Loucy (cell line): ENCODE measurements around the gene THSD7A.

ENCODE experiments used
- H2AFZ ChIP-seq: fragments of 200-600 bp; sonication (generic); 2 replicates; pipeline ENCODE4 v1.6.0; 2016; ENCODE audit warnings: antibody characterized with exemption, mild to moderate bottlenecking, low read length, moderate library complexity
- H3F3A ChIP-seq: fragments of 200-600 bp; 2 replicates; pipeline ENCODE4 v1.6.0; 2016; ENCODE audit warnings: antibody characterized with exemption, low read depth, mild to moderate bottlenecking
- H3K27me3 ChIP-seq: fragments of 200-600 bp; sonication (generic); 2 replicates; pipeline ENCODE4 v1.6.1; 2014; ENCODE audit warnings: low read length, mild to moderate bottlenecking; ENCODE audit not compliant: insufficient read depth, poor library complexity, severe bottlenecking
- H3K36me3 ChIP-seq: fragments of 200-600 bp; sonication (generic); 2 replicates; pipeline ENCODE4 v1.6.1; 2016; ENCODE audit warnings: low read length; ENCODE audit not compliant: insufficient read depth
- H3K4me1 ChIP-seq: fragments of 200-600 bp; sonication (generic); 2 replicates; pipeline ENCODE4 v1.5.1; 2014; ENCODE audit warnings: low read length, mild to moderate bottlenecking; ENCODE audit not compliant: insufficient read depth, poor library complexity, severe bottlenecking
- H3K4me2 ChIP-seq: fragments of 200-600 bp; sonication (generic); 2 replicates; pipeline ENCODE4 v1.6.0; 2014; ENCODE audit warnings: antibody characterized with exemption, low read length, low read depth, mild to moderate bottlenecking; ENCODE audit not compliant: poor library complexity, severe bottlenecking
- H3K4me3 ChIP-seq: fragments of 200-600 bp; sonication (generic); 2 replicates; pipeline ENCODE4 v1.5.1; 2014; ENCODE audit warnings: low read length, mild to moderate bottlenecking, mixed read lengths; ENCODE audit not compliant: poor library complexity, severe bottlenecking
- H3K79me2 ChIP-seq: fragments of 200-600 bp; sonication (generic); 2 replicates; pipeline ENCODE4 v1.6.1; 2014; ENCODE audit warnings: low read length; ENCODE audit not compliant: insufficient read depth
- H3K9ac ChIP-seq: fragments of 200-600 bp; sonication (generic); 2 replicates; pipeline ENCODE4 v1.6.0; 2014; ENCODE audit warnings: mild to moderate bottlenecking, low read depth, low read length, moderate library complexity; ENCODE audit not compliant: poor library complexity, severe bottlenecking
- H3K9me2 ChIP-seq: fragments of 200-600 bp; sonication (generic); replicated peaks from 2 replicates; pipeline ENCODE4 v1.6.1; 2016; ENCODE audit warnings: low read depth, low read length, mixed read lengths
- H3K9me3 ChIP-seq: fragments of 200-600 bp; sonication (generic); 2 replicates; pipeline ENCODE4 v1.6.1; 2014; ENCODE audit warnings: mild to moderate bottlenecking, antibody characterized with exemption, low read length, low read depth; ENCODE audit not compliant: insufficient read depth
- H4K20me1 ChIP-seq: fragments of 200-600 bp; sonication (generic); 2 replicates; pipeline ENCODE4 v1.6.0; 2014; ENCODE audit warnings: antibody characterized with exemption, low read length, mild to moderate bottlenecking; ENCODE audit not compliant: insufficient read depth, poor library complexity, severe bottlenecking
- CTCF ChIP-seq: fragments of 200-600 bp; sonication (generic); conservative IDR thresholded peaks from 2 replicates; pipeline ENCODE4 v1.5.1; 2014; ENCODE audit warnings: mild to moderate bottlenecking, antibody characterized with exemption, low read length
- EZH2phosphoT487 ChIP-seq: fragments of 200-600 bp; IDR thresholded peaks from 2 replicates; pipeline ENCODE4 v1.6.1; 2018; ENCODE audit warnings: antibody characterized with exemption, mild to moderate bottlenecking, moderate library complexity, borderline replicate concordance

The THSD7A gene

GRCh38 chr7:11831736-11832495 lies at the start of gene THSD7A:
Gene THSD7A, minus strand, starts transcription at chr7:11832198. Its CDS starts 252 bp downstream, at chr7:11831946.
- no peak within 1 kb of the TSS for H3K4me2 ChIP-seq
- no peaks in the 10 kb centered on the region for H3K36me3 ChIP-seq
- peaks cover 7% of the 10 kb centered on the region for H3K4me1 ChIP-seq
- H4K20me1 ChIP-seq = no peaks in the 10 kb centered on the region
- no peak for TF ChIP-seq EZH2phosphoT487
- TF ChIP-seq CTCF = no peak
- H2AFZ ChIP-seq = no peak within 1 kb of the TSS
- H3K4me3 ChIP-seq = no peak within 1 kb of the TSS
- no peaks in the 10 kb centered on the region for H3K79me2 ChIP-seq
- no peaks in the 10 kb centered on the region for H3K9me3 ChIP-seq
- H3F3A ChIP-seq = no peaks in the 10 kb centered on the region
- no peak within 1 kb of the TSS for H3K9ac ChIP-seq
- no peaks in the 10 kb centered on the region for H3K27me3 ChIP-seq
- no peaks in the 10 kb centered on the region for H3K9me2 ChIP-seq

- no peaks in the 10 kb centered on the region for H3K36me3 ChIP-seq
- H3K27me3 ChIP-seq = no peaks in the 10 kb centered on the region
- TF ChIP-seq EZH2phosphoT487 (no peak), CTCF (no peak)
- H3K4me1 ChIP-seq = no peaks in the 10 kb centered on the region
- no peaks in the 10 kb centered on the region for H3K79me2 ChIP-seq
- H3K9me2 ChIP-seq = no peaks in the 10 kb centered on the region
- no peak overlapping the region for H3K9ac ChIP-seq
- no peaks in the 10 kb centered on the region for H4K20me1 ChIP-seq
- H3K4me3 ChIP-seq = no peak overlapping the region
- no peak overlapping the region for H3K4me2 ChIP-seq
- H2AFZ ChIP-seq = no peak overlapping the region
- H3K9me3 ChIP-seq = no peaks in the 10 kb centered on the region
- H3F3A ChIP-seq = no peaks in the 10 kb centered on the region
Observed at GRCh38 chr7:11881680-11882079, 49.7 kb upstream of the THSD7A start.

GRCh38 chr7:11875635-11876034 lies 43.6 kb upstream of the THSD7A start:
- no peak overlapping the region for H3K4me2 ChIP-seq
- H4K20me1 ChIP-seq = no peaks in the 10 kb centered on the region
- TF ChIP-seq EZH2phosphoT487 (no peak), CTCF (no peak)
- no peaks in the 10 kb centered on the region for H3K79me2 ChIP-seq
- H3K9ac ChIP-seq = no peak overlapping the region
- H2AFZ ChIP-seq = no peak overlapping the region
- no peaks in the 10 kb centered on the region for H3F3A ChIP-seq
- H3K4me3 ChIP-seq = no peak overlapping the region
- H3K9me3 ChIP-seq = no peaks in the 10 kb centered on the region
- no peaks in the 10 kb centered on the region for H3K9me2 ChIP-seq
- H3K27me3 ChIP-seq = no peaks in the 10 kb centered on the region
- no peaks in the 10 kb centered on the region for H3K36me3 ChIP-seq
- no peaks in the 10 kb centered on the region for H3K4me1 ChIP-seq
